NCI-H2196 (cell line): Measurements from ENCODE around the gene SPOP.
"Not testable (repeated sequence)": the region's sequence is repeated elsewhere in the genome, so short reads cannot be mapped to it uniquely, and the experiment has no call there.

Experiments
- DNase-seq: peaks from one replicate; lab custom pipeline; 2025; ENCODE audit not compliant: unreplicated experiment; lab: John Stamatoyannopoulos, UW

SPOP gene

GRCh38 chr17:49659661-49660382 is 18.1 kb downstream of the SPOP start:
- DNase-seq = no peak

GRCh38 chr17:49656247-49656646 is 21.6 kb downstream of the SPOP start:
- no peak for DNase-seq

DNA sequence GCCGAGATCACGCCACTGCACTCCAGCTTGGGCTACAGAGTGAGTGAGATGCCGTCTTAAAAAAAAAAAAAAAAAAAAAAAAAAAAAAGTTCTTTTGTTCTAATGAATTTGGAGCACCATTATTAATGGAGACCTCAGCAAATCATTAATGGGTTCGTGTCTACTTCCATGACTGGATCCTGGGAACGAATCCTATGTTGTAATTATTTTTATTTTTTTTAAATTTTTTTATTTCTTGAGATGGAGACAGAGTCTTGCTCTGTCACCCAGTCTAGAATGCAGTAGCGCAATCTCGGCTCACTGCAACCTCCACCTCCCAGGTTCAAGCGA is 30.7 kb downstream of the SPOP start:
- DNase-seq = no peak

DNA sequence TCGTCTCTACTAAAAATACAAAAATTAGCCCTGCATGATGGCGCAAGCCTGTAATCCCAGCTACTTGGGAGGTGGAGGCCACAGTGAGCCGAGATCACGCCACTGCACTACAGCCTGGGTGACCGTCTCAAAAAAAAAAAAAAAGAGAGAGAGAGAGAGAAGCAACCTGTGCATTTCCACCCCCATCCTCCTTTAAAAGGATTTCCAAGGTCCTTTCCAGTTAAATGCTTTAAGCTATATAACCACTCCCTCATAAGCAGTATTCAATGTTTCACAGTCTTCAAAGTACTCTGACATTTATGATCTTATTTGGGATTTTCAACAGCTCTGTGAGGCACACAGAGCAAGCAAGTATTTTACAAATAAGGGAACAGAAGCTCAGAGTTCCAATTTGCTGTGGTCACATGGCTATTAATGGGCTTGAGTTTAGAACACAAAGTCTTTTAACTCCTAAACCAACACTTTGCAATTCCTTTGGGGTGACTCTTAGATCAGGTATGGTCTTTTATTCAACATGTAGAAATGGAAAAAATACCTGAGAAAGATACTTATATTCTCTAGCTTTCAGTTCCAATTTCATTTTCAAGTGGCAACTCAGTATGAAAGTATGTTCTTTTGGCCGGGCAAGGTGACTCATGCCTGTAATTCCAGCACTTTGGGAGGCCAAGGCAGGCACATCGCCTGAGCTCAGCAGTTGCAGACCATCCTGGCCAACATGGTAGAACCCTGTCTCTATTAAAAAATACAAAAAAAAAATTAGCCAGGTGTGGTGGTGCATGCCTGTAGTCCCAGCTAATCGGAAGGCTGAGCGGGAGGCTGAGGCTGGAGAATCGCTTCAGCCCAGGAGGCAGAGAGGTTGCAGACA is 31.3 kb downstream of the SPOP start:
- no peak for DNase-seq

- DNase-seq = not testable (repeated sequence)
These were observed 31.9 kb downstream of the SPOP start for GRCh38 chr17:49646056-49646390.

DNA sequence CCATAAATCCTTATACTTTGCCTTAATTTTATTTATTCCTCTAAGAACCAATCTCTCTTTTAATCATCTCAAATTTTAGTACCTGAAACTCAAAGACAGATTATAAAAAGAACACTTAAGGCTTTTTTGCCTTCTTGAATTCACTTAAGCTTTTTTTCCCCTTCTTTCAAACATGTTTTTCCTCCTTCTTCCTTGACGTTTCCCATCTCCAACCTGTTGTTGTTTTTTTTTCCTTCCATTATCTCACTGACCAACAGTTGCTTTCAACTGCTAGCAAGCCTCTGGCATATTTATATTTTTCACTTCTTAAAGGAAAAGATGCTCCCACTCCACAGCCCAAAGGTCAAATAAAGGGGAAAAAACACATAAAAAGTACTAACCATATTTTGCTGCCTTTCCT is 32.2 kb downstream of the SPOP start:
- DNase-seq = no peak

- no peak for DNase-seq
These were observed 37.3 kb downstream of the SPOP start for GRCh38 chr17:49640556-49640955.

GRCh38 chr17:49638818-49639217 is 39.1 kb downstream of the SPOP start:
- no peak for DNase-seq

- DNase-seq = no peak
These were observed 40.2 kb downstream of the SPOP start for GRCh38 chr17:49637739-49638138.

- DNase-seq = no peak
These were observed 40.8 kb downstream of the SPOP start for GRCh38 chr17:49637050-49637449.

DNA sequence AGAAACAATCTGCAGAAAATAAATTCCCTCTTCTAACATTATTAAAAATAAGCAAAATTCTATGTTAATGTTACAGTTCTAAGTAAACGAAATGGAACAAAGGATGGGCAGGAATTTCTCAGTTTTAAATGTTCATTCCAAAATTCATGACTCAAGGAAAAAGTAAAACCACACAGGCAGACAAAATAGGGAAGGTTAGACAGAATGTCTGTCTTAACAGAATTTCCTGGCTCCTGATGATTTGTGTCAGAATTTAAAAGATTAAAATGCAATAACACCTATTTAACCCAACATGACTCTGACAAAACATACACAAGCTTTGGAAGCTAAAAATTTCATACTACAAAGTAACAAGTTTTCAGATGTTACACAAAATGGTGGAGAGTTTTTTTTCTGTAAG is 42.8 kb downstream of the SPOP start:
- DNase-seq = no peak

- no peak for DNase-seq
These were observed 43.4 kb downstream of the SPOP start for GRCh38 chr17:49634485-49634860.

DNA sequence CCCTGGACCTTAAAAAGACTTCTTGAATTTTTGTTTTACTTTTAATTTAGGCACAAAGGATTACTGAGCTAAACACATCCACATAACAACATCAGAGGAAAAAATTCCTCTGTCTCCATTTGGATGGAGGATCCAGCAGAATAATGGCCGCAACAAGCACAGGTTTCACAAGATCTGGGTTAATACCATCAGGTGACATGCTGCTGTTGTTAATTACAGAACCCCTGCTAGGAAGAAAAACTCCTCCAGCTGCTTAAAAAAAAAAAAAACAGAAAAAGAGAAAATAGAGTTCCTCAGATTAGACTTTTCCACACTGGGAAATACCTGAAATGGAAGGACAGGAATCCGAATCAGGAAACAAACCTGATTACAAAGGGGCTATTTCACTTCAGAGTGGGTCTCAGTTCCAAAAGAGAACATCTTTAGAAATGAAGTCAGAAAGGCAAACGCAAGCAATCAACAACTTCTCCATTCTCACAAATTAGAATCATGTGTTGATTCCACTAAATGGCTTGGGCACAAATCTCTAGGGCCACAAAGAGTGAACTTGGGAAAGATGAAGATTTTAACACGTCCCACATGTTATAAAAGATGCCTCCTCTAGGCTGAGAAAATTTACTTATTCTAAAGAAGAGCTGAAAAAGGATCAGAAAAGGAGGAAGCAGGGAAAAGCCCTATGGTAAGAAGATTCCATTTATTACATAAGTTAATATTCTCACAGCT is 44.0 kb downstream of the SPOP start:
- no peak for DNase-seq

- DNase-seq = no peak
These were observed 44.6 kb downstream of the SPOP start for GRCh38 chr17:49633250-49633649.

GRCh38 chr17:49632201-49632600 is 45.7 kb downstream of the SPOP start:
- DNase-seq = no peak

- DNase-seq = no peak
These were observed 46.4 kb downstream of the SPOP start for GRCh38 chr17:49631496-49631895.

DNA sequence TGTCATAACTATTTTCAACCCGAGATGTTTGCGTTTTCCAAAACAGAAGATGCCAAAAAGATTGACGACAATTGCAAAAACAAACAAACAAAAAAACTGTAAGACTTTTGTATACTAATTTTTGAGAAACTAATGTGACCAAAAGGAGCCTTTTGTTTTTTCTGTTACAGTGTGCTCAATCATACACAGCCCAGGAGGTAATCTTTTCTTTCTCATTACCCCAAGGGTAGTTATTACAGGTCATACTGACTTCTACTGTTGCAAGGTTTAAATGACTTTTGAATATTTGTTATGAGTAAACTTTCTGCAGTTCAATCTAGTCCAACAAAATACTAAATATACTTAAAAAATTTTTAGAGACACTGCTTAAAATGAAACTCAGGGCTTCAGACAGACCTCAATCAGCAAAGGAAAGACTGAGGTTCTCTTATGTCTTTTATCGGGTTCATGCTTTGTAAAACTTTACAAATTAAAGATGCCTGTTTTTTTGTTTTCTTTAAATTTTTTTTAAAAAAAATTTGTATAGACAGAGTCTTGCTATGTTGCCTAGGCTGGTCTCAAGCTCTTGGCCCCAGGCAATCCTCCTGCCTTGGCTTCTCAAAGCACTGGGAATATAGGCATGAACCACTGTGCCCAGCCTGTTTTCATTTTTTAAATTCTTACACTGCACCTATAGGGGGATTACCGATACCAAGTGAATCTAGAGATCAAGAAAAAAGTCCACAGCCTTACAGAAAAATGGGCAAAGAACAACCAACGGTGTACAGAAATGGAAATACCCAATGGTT is 47.6 kb downstream of the SPOP start:
- DNase-seq = no peak

DNA sequence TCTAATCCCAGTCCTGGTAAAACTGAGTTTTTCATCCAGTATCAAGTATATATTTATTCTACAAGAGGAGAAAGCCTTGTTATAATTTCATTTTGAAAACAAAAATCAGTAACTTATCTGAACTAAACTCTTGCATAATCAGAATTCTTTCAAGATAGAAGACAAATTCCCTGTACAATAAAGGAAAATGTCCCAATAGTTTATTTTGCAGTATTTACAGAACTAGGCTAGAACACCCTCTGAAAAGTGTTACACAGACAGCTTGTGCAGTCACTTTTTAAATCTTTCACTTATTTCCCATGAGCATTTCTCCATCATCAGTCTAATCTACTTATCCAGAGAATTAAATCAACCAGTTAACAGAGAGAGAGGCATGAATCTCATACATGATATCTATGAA is 48.5 kb downstream of the SPOP start:
- no peak for DNase-seq

DNA sequence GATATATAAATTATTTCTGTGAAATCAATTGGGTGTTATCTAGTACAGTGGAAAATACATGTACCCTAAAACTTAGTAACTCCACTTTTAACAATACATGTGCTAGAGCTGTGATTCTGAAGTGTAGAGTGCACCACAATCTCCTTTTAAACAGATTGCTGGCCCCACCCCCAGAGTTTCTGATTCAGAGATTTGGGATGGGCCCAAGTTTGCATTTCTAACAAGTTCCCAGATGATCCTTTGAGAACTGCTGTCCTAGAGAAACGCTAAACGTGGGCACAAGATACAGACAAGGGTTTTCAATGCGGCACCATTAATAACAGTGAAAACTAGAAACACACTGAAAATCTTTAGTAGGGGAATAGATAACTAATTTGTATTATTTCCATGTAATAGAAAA is 53.0 kb downstream of the SPOP start:
- DNase-seq = no peak

DNA sequence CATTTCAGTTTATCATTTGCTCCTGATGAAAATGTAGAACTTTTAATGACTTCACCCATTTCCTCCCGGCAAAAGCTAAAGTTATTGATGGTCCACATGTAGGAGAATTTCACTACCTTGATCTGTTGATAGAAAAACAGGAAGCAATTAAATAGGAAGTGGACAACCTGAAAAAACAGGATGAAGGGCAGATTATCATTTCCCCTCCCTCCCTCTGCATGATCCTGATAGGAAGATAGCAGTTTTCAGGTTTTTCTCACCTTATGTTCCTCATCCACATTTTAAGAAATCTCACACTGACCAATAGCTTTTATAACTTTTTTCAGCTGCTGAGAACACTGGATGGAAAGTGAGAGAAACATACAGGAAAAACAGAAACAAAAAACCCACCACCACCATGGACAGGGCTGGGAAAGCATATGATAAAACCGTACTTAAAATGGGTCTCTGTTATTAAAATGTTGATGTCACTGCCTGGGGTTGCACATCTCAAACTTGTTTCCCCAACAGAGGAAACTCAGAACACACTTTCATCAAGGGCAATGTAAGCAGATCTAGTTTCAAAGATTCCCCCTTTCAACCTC is 55.9 kb downstream of the SPOP start:
- DNase-seq = no peak

- DNase-seq = no peak
These were observed 56.5 kb downstream of the SPOP start for GRCh38 chr17:49621420-49621819.
